Activated CD8-positive, alpha-beta memory T cell treated with anti-CD3 and anti-CD28 coated beads for 1 hour (primary cell): Measurements from ENCODE around the gene GUCY2F.

Experiments
- DNase-seq, 2 donors: peaks; one replicate each; pipeline ENCODE4 v3.0.0-alpha.2; 2020; ENCODE audit warnings: low read depth in 1 of 2; ENCODE audit errors: extremely low read depth in 1 of 2

Gene GUCY2F

DNA sequence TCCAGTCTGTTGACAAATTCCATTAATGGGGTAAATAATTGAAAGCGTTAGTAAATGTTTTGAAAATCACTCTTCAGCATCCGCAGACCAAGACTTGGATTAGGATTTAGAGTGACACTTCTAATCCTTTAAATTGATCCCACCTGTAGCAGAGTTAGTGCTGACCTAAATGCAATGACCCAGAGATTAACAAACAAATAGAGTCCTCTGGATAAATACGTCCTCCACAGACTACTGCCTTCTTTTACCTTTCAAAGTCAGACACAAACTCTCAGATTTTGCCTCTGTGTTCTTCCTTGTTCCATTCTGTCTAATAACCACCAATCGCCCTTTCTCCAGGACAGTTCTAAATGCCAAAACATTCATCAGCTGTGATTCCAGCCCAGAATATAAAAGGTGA lies at the start of gene GUCY2F:
TSS of gene GUCY2F (minus strand) at position 101 of the 400 bp plus-strand sequence. CDS start 6,150 bp downstream, outside the sequence.
- DNase-seq: no peak

DNA sequence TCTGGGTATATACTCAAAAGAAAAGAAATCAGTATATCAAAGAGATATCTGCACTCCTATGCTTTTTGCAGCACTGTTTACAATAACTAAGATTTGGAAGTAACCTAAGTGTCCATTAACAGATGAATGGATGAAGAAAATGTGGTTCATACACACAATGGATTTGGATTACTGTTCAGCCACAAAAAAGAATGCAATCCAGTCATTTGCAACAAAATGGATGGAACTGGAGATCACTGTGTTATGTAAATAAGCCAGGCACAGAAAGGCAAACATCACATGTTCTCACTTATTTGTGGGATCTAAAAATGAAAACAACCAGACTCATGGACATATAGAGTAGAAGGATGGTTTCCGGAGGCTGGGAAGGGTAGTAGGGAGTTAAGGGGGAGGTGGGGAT lies 37.1 kb upstream of the GUCY2F start:
- no peak for DNase-seq

DNA sequence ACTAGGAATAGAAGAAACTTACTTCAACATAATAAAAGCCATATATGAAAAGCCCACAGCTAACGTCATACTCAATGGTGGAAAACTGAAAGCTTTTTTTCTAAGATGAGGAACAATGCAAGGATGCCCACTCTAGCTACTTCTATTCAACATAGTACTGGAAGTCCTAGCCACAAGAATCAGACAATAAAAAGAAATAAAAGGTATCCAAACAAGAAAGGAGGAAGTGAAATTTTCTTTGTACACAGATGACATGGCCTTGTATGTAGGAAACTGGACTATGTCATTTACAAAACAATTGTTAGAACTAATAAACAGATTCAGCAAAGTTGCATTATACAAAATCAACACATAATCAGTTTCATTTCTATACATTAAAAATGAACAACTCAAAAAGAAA lies 29.2 kb upstream of the GUCY2F start:
- no peak for DNase-seq

DNA sequence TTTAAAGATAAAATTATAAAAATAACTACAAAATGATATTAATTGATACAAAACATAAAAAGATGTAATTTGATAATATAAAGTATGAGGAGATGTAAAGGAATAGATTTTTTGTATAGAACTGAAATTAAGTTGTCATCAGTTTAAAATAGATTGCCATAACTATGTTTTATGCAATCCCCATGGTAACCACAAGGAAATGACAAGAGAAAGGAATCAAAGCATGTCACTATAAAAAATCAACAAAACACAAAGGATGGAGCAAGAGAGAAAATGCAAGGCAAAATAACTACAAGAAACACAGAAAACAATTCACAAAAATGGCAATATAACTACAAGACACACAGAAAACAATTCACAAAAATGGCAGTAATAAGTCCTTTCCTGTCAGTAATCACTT lies 27.0 kb upstream of the GUCY2F start:
- DNase-seq: no peak

DNA sequence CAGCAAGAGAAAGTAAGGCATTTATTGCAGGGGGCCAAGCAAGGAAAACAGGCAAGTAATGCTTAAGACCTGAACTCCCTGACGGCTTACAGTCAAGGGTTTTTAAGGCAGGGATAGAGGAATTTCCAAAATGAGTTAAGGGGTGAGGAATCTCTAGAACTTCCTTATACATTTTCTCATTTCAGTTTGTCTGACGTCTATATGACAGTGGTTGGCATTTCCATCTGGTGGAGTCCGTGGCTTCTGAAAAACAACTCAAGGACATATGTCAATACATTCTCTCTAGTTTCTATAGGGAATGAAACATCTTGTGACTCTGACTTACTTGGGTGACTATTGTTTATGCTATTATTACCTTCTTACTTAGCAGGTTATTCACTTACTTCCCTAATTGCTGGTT lies 19.3 kb upstream of the GUCY2F start:
- no peak for DNase-seq

DNA sequence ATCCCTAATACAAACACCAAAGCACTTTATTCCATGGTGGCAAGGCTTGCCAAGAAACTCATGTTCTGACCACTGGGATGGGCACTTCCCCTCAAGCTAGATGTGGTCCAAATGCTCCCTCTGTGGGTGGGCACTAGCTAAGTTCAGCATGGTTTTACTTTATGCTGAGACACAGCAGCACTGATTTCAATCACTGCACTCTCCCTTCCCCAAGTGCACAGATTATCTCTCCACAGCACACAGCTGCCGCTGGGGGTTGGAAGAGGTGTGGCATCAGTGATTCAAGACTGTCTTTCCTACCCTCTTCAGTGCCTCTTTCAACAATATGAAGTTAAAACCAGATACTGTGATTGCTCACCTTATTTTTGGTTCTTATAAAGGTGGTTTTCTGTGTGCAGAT lies 16.5 kb upstream of the GUCY2F start:
- no peak for DNase-seq

DNA sequence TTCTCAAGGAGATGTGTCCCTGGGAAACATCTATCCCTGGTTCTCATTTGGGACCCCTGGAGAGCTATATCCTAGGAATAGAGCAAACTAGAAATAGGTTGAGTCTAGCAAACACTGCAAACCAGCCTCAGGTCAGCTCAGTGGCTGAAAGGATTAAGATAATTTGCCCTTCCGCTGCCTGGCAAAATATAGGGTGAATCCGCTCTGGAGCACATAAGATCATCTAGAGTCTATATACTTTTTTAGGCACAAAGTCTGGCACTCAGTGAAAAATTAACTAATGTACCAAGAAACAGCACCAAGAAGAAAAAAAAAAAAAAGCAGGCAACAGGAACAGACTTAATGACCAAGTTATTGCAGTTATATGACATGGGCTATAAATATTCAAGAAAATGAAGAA lies 7.3 kb upstream of the GUCY2F start:
- DNase-seq: no peak

DNA sequence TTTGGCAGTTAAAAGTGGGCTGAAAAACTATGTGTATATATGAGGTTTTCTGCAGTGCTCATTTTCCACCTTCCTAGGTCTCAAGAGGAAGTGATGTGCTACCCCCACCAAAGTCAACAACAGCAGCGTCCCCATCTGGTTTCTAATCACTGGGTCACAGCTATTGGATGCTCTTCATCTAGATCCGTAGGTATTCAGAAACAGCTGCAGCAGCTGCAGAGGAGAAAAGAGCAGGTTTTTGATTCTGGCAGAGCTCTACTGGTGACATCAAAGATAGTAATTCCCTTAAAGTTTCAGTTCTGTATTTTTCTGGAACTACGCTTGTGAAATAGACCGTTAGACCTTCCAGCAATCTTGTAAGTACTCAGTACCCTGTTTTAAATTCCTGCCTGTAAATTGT lies 5.8 kb upstream of the GUCY2F start:
- DNase-seq: no peak

DNA sequence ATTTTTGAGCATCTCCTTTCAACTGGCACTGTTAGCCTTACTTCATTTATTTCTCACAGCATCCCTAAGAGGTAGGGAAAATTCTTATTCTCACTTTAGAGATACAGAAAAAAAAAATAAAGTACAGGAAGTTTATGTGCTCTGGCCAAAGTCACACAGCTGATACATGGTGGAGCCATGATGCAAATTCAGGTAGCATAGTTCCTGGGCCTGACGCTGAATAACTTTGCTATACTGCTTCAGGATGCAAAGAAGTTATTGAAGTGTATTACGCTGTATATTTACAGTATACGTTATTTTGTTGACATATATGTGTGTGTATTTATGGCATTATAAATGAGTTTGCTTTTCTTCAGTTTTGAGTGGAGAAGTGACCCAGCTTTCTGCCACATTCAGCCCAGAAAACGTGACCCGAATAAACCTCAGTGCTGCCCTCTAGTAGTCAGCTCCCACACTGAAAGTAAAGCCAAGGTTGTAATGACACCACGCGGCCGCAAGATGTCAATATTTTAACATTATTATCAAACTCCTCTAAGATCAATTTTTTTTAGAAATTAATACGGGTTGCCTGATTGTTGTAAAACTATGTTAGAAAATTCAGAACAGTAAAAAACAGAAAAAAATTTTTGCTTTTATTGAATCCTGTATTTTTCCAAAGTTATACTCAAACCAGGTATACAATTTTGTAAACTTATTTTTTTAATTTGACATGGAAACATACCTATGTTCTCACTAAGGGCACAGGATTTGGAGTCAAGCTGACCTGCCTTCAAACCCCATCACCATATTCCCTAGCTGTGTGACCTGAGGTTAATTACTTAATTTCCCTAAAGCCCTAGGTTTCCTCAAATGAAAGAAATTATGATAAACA lies 3.8 kb upstream of the GUCY2F start:
- DNase-seq: peak in 1 of 2 donors; percentile 22

DNA sequence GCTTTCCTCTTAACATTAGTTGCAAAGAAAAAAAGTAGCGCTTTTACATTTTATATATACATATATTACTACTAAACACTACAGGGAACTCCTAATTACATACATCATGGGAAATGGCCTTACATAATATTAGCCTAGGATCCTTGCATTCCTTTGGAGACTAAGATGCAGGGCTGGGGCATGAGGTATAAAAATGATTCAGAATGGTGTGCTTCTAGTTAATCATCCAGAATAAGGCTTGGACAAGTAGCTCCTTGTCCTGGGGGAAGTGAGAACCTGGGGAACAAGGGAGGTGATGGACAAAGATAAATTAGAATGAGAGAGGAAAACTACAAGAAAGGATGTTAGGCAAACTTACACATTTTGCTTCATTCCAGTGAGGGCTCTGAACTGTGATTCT lies 3.0 kb upstream of the GUCY2F start:
- DNase-seq: no peak

DNA sequence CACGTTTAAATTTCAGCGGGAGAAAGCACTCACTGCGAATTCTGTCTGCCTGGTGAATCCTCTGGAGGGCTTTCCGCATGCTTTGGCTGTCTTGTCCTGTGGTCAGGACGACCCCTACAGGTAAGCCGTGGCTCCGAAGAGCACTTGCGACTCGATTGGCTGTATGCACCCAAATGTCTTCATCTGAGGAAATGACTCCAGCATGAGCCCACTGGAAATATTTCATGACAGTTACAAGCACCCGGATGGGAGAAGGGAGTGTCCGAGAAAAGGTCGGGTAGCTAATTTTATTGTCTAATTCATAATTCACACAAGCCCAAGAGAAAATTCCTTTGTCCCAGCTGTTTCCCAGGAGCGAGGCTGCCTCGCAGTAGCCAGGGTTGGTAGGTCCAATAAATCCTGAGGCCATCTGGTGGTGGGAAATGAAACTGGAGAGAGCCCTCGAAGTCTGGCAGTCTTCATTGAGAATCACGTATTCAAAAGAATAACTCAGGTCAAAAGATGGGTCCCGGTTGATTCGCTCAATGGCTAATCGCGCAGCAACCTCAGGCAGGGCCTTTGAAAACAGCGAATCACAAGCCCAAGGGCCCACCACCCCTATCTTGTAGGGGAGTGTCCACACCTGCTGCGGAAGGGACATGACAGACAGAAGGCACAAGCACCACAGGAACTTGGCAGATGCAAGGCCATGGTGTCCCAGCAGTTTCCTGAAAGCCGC lies 6.6 kb downstream of the GUCY2F start:
- DNase-seq: no peak

DNA sequence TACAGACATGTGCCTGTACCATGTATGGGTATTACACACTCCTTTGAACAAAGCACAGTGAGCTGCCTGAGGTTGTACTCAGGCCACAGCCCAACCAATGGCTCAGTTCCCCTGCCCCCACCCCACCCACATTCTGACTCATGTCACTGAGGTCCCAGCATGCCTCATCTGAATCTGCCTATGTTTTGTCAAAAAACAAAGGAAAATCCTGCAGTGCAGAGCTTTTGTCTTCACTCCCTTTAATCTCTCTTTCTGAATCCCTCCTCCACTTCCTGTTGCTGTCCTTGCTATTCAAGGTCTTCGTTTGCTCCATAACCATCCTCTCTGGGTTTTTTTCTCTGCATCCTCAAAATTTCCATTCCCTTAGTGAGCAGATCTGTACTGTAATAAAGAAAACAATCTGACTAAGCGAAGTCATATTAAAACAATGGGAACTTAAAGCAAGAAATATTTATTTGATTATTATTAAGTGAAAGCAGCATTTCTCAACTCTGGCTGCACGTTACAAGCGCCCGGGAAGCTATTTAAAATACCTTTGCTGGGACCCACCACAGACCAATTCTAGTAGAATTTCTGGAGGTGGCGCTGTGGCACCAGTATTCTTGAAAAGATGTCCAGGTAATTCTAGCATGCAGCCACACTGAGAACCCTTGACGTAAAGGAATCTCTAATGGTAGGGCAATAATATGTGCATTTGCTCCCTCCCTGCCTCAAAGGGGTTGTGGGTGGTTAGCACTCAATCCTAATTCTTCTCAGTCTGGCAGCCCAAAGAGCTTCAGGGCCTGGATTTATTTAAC lies 8.7 kb downstream of the GUCY2F start:
- DNase-seq: no peak

DNA sequence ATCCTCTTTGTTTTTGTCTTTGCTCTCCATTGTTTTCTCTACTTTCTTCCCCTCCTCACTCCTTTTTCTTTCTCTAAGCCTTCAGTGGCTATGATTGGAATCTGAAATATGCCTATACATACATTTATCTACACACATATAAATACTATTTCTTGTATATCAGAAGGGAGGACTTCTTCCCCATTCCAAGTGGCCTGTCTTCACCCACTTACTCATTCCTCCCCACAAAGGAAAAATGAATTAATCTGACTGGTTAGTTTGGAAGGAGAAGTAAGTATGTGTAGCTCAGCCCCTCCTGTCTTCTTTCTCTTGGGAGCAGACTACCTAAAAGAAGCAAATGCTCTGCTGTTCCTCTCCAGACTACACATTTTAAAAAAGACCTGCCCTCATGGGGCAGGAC lies 17.7 kb downstream of the GUCY2F start:
- DNase-seq: no peak

DNA sequence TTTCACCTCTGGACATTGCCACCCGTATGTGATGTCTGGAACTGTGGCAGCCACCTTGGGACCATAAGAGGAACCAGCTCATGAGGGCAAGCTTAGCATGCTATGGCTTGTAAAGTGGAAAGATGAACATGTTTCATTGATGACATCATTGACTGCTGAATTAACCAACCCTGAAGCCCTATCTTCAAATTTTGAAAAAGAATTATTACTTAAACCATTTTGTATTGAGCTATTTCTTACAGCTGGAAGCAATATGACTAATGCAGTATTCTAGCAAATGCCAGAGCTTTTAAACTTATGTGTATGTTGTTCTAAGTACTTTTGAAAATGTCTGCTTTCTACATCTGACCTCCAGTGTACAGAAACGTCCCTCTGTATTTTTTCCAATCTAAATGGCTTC lies 18.1 kb downstream of the GUCY2F start:
- no peak for DNase-seq

DNA sequence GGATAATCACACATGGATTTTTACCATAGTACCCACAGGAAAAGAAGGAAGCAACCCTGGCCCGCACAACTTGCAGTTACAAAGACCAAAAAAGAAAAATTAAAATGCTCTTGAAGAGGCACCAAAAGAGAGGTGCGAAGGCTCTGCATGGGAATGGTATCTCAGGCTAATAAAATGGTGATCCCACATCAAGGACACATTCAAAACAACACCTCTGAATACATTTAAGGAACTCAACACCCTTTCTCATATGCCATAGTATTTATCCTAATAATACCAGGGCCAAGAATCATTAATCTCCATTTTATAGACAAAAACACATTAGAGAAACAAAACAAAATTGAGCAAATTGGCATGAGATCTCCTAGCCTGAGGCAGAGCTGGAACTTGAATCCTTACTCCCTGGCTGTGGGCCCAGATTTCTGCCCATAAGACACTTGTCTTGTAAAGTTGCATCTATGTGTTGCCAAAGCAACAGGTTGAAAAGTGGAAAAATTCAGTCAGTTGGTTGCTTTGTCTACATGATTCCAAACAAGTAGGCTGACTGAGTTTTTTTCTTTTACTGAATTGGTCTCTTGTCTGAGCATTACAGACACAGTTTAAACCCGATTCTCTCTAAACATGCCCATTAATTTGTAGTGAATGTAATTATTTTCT lies 33.5 kb downstream of the GUCY2F start:
- DNase-seq: no peak

DNA sequence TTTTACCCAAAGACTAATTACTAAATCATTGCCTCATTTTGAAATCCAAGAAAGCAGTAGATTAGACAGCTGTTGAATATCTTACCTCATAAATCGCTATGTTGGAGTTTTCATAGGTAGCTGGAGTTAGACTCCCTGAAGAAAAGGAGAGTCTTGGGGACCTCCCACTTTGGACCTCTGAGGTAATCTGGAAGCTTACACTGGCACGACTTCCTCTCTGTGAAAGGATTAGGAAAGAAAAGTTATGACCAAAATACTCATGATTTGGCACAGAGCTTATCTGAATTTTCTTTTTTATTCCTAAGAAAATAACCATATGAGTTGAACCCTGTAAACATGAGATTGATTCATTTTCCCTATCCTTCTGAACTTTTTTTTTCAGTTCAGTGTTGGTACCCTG lies 40.6 kb downstream of the GUCY2F start:
- no peak for DNase-seq

DNA sequence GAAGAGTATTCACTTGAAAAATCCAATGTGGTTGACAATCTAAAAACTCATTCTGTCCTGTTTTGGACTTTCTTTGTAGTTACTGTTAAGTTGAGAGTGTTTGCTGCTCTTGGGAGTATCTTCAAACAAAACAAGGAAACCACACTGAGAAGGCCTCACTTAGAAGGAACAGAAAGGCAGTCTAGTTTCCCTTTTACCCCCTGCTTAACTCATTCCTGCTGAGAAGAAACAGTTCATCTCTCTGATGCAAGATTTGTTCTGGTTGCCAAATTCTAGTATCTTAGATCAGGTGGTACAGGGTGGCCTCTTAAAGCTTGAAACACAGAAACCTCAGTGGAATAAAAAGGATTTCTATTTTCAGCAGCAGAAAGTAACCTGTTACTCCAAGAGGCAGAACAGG lies 41.4 kb downstream of the GUCY2F start:
- no peak for DNase-seq

DNA sequence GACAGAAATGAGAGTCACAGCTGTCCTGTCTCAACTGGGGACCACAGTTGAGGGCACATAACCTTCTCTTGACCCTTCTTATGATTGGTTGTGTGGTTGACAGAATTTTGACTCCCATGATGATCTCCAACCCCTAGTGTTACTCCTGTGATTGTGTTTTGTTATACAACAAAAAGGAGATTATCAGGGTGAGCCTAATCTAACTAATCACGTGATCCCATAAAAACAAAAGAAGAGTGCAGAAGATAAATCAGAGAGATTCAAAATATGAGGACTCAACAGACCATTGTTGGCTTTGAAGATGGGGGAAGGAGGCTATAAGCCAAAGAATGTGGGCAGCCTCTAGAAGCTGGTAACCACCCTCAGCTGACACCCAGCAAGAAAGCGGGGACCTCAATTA lies 72.7 kb downstream of the GUCY2F start:
- no peak for DNase-seq

DNA sequence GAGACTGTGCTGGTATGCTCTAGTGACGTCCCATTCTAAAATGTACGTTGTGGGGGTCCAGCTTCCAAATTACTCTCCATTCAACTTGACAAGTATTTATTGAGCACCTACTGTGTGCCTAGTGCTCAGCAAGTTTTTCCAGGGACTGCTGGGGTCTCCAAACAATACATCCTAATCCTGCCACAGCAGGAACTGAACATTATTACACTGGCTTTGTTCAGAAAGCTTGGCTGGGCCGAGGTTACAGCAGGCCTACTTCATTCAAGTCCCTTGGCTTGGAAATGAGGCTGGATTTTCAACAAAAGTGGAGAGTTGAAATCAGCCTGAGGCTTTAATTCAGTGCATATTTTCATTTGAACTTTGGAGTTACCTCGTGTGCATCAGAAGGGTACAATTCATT lies 78.0 kb downstream of the GUCY2F start:
- DNase-seq: no peak

DNA sequence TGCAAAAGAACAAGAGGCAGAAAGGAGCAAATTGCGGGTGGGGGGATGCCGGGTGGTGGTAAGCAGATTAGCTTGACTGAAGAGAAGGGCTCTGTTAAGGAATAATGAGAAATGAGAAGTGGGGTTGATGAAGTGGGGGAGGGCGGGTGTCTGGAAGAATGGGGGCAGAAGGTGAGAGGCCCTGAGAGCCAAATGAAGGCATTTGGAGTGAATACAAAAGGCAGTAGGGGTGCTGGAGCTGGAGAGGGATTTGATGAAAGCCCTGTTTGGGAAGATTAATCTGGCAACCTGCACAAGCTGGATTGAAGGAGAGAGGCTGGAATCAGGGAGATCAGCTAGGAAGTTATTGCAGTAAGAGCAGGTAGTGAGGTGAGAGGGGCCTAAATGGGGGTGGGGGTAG lies 82.1 kb downstream of the GUCY2F start:
- DNase-seq: no peak

DNA sequence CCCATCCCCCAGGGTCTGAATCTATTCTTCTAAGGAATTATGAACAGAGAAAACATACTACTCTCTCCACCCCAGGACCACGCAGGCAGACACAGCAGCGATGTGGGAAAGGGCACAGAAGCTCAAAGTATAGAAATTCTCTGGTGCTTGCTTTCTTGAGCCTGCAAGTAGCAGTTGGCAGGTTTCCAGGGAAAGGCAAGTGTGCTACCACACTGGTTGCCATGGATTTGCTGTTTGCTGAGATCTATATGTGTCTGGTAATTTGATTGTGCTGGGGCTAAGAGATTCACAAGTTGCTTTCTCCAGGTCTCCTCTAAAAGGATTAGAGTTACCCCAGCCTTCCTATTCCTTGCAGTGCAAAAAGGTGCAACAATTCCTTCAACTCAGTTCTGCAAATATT lies 83.1 kb downstream of the GUCY2F start:
- no peak for DNase-seq
